HCT116 (cell line): ENCODE data around the gene TMEM232. TPM values are rescaled to one million over a fixed set of nuclear protein-coding genes. Genes with fewer than 3 reads are reported as not detected.

Source experiments
- ATAC-seq: fragments of 200-7000 bp; cut with Tn5 transposase; 2 replicates; pipeline ENCODE4 v1.9.1; 2020; ENCODE audit warnings: mild to moderate bottlenecking, moderate library complexity
- BruUV-seq: library from RNA; stranded (reverse); fragments of 400-500 nt; replicated peaks from 2 replicates; lab custom pipeline; 2021; lab: Mats Ljungman, UMichigan
- CTCF ChIA-PET: fragments of 300-600 bp; sonication (Branson Sonifier 250); formaldehyde crosslinking; loops from one replicate; lab custom pipeline; 2021; ENCODE audit warnings: antibody characterized with exemption; lab: Charles Lee
- POLR2A ChIA-PET: fragments of 300-600, 350-600 bp; sonication (Branson Sonifier 250); formaldehyde crosslinking; loops from one replicate; lab custom pipeline; 2021; ENCODE audit warnings: antibody characterized with exemption; lab: Charles Lee
- RAD21 ChIA-PET, 2 experiments: fragments of 300-600 bp; sonication (Branson Sonifier 250); formaldehyde crosslinking; loops; one replicate each; lab custom pipeline; 2023; ENCODE audit warnings: low total read pairs in 2 of 2; ENCODE audit not compliant: uncharacterized antibody in 2 of 2, unreplicated experiment in 2 of 2, low non-redundant PET in 1 of 2; lab: Charles Lee
- DNase-seq: peaks from one replicate; pipeline ENCODE4 v3.0.0-alpha.2; 2010; ENCODE audit warnings: low read depth, low spot score
- H2AFZ ChIP-seq: fragments of 200-600 bp; shearing (Covaris generic), sonication (generic); 2 replicates; pipeline ENCODE4 v1.6.1; 2017; ENCODE audit warnings: low read depth, mixed run types, mixed read lengths, antibody characterized with exemption, low read length; ENCODE audit not compliant: poor library complexity, severe bottlenecking
- H3K27ac ChIP-seq: 2 replicates; pipeline ENCODE4 v1.5.1; 2012; ENCODE audit warnings: low read depth, low read length
- H3K27me3 ChIP-seq: fragments of 200-600 bp; sonication (generic); 2 replicates; pipeline ENCODE4 v1.6.1; 2016; ENCODE audit warnings: mixed run types, low read length, mixed read lengths; ENCODE audit not compliant: insufficient read depth
- H3K36me3 ChIP-seq, 2 experiments: fragments of 200-500 bp in 1 of 2; fragments of 200-600 bp in 1 of 2; sonication (Bioruptor generic) in 1 of 2; sonication (generic) in 1 of 2; 2 replicates each; pipeline versions ENCODE4 v1.5.1 to v1.6.1; 2014 to 2016; ENCODE audit warnings: low read length in 2 of 2, inconsistent platforms in 1 of 2, mixed read lengths in 1 of 2, mixed run types in 1 of 2; ENCODE audit not compliant: insufficient read depth in 2 of 2, control insufficient read depth in 1 of 2
- H3K4me1 ChIP-seq, 2 experiments: fragments of 200-600 bp in 1 of 2; sonication (generic) in 1 of 2; 2 replicates each; pipeline versions ENCODE4 v1.5.1 to v1.6.1; 2012 to 2017; ENCODE audit warnings: low read length in 2 of 2, inconsistent platforms in 1 of 2, mild to moderate bottlenecking in 1 of 2, mixed read lengths in 1 of 2, mixed run types in 1 of 2, moderate library complexity in 1 of 2; ENCODE audit not compliant: insufficient read depth in 2 of 2, control insufficient read depth in 1 of 2
- H3K4me2 ChIP-seq: fragments of 200-600 bp; sonication (generic); 2 replicates; pipeline ENCODE4 v1.6.1; 2017; ENCODE audit warnings: mixed run types, low read length, mixed read lengths
- H3K4me3 ChIP-seq, 2 experiments: fragments of 200-600 bp in 1 of 2; sonication (generic) in 1 of 2; replicated peaks in 1 of 2; 2 replicates each; pipeline ENCODE4 v1.5.1; 2011 to 2016; ENCODE audit warnings: low read length in 2 of 2, control low read depth in 1 of 2, low read depth in 1 of 2, mild to moderate bottlenecking in 1 of 2, mixed read lengths in 1 of 2, mixed run types in 1 of 2
- H3K79me2 ChIP-seq: fragments of 200-600 bp; sonication (generic); 2 replicates; pipeline ENCODE4 v1.6.1; 2017; ENCODE audit warnings: mild to moderate bottlenecking, mixed run types, low read length, moderate library complexity, mixed read lengths; ENCODE audit not compliant: insufficient read depth
- H3K9ac ChIP-seq: fragments of 200-600 bp; sonication (generic); 2 replicates; pipeline ENCODE4 v1.6.1; 2016; ENCODE audit warnings: low read length, mixed read lengths
- H3K9me2 ChIP-seq: fragments of 200-600 bp; sonication (generic), shearing (Covaris generic); 2 replicates; pipeline ENCODE4 v1.6.1; 2017; ENCODE audit warnings: mixed run types, mild to moderate bottlenecking, moderate library complexity; ENCODE audit not compliant: insufficient read depth
- H3K9me3 ChIP-seq, 2 experiments: fragments of 200-500 bp in 1 of 2; fragments of 200-600 bp in 1 of 2; sonication (Bioruptor generic) in 1 of 2; sonication (generic) in 1 of 2; 2 replicates each; pipeline ENCODE4 v1.6.1; 2014 to 2017; ENCODE audit warnings: low read length in 2 of 2, mixed read lengths in 2 of 2, inconsistent platforms in 1 of 2, low read depth in 1 of 2, mild to moderate bottlenecking in 1 of 2, mixed run types in 1 of 2, moderate library complexity in 1 of 2; ENCODE audit not compliant: control insufficient read depth in 1 of 2, insufficient read depth in 1 of 2
- H4K20me1 ChIP-seq: fragments of 200-600 bp; sonication (generic), shearing (Covaris generic); 2 replicates; pipeline ENCODE4 v1.6.1; 2017; ENCODE audit warnings: mixed run types, mild to moderate bottlenecking, moderate library complexity; ENCODE audit not compliant: insufficient read depth
- ATF3 ChIP-seq: IDR thresholded peaks from 2 replicates; pipeline ENCODE4 v1.6.1; 2012
- CBX3 ChIP-seq: IDR thresholded peaks from 2 replicates; pipeline ENCODE4 v1.6.1; 2012; ENCODE audit warnings: low read depth
- CEBPB ChIP-seq: IDR thresholded peaks from 2 replicates; pipeline ENCODE4 v1.6.1; 2012; ENCODE audit warnings: low read depth
- CTCF ChIP-seq, 3 experiments: fragments of 200-600 bp in 1 of 3; sonication (generic) in 1 of 3; IDR thresholded peaks in 2 of 3; conservative IDR thresholded peaks in 1 of 3; 2 replicates each; pipeline ENCODE4 v1.5.1; 2012 to 2017; ENCODE audit warnings: low read depth in 2 of 3, low read length in 2 of 3, antibody characterized with exemption in 1 of 3, borderline replicate concordance in 1 of 3, control low read depth in 1 of 3, mild to moderate bottlenecking in 1 of 3, mixed read lengths in 1 of 3, mixed run types in 1 of 3, moderate library complexity in 1 of 3; ENCODE audit not compliant: insufficient read depth in 1 of 3
- EGR1 ChIP-seq: IDR thresholded peaks from 2 replicates; pipeline ENCODE4 v1.6.1; 2012; ENCODE audit warnings: low read depth
- ELF1 ChIP-seq: IDR thresholded peaks from 2 replicates; pipeline ENCODE4 v1.6.1; 2012; ENCODE audit warnings: low read depth, borderline replicate concordance
- EZH2phosphoT487 ChIP-seq: fragments of 200-600 bp; IDR thresholded peaks from 2 replicates; pipeline ENCODE4 v1.6.1; 2018; ENCODE audit warnings: antibody characterized with exemption, borderline replicate concordance
- FOSL1 ChIP-seq: IDR thresholded peaks from 2 replicates; pipeline ENCODE4 v1.6.1; 2012; ENCODE audit warnings: low read depth
- JUND ChIP-seq: IDR thresholded peaks from 2 replicates; pipeline ENCODE4 v1.6.1; 2012
- MAX ChIP-seq: IDR thresholded peaks from 2 replicates; pipeline ENCODE4 v1.6.1; 2012
- RAD21 ChIP-seq: IDR thresholded peaks from 2 replicates; pipeline ENCODE4 v1.6.1; 2012; ENCODE audit warnings: low read depth, mild to moderate bottlenecking
- SP1 ChIP-seq: IDR thresholded peaks from 2 replicates; pipeline ENCODE4 v1.6.1; 2012; ENCODE audit warnings: low read depth
- SRF ChIP-seq: IDR thresholded peaks from 2 replicates; pipeline ENCODE4 v1.6.1; 2012; ENCODE audit warnings: low read depth
- ZBTB33 ChIP-seq: IDR thresholded peaks from 2 replicates; pipeline ENCODE4 v1.6.1; 2011; ENCODE audit warnings: mild to moderate bottlenecking, low read length, moderate library complexity; ENCODE audit not compliant: insufficient replicate concordance; ENCODE audit errors: extremely low read depth
- ZFX ChIP-seq: fragments of 450-650 bp; IDR thresholded peaks from 2 replicates; pipeline ENCODE4 v1.6.1; 2017
- intact Hi-C: fragments of 100-400 bp; cut with micrococcal nuclease; formaldehyde crosslinking; loops from 2 replicates; pipeline ENCODE4 v1.10.0; 2022
- total RNA-seq: library from RNA; stranded (reverse); gene quantifications from one replicate; pipeline ENCODE4 v1.2.1, GENCODE V29; 2021; ENCODE audit not compliant: unreplicated experiment

The TMEM232 gene
- total RNA-seq, 1 experiment from 2014 or later = 1.2 TPM

GRCh38 chr5:110376281-110376951 lies 350.1 kb downstream of the TMEM232 start:
- CTCF ChIA-PET = no interaction called here
- TF ChIP-seq EGR1 = no peak
- no peak for TF ChIP-seq CBX3

GRCh38 chr5:110371725-110372041 lies 354.8 kb downstream of the TMEM232 start:
- intact Hi-C loops = no loop called here
- ATAC-seq (no peak), DNase-seq (no peak)
- Histone ChIP-seq H2AFZ (no peak overlapping the region), H3K36me3 (no peaks in the 10 kb centered on the region), H3K9ac (no peak overlapping the region), H3K27ac (no peak overlapping the region), H3K9me2 (no peaks in the 10 kb centered on the region), H3K4me2 (no peak overlapping the region), H3K4me3 (no peak overlapping the region), H3K9me3 (no peaks in the 10 kb centered on the region), H3K79me2 (no peaks in the 10 kb centered on the region), H3K4me1 (no peaks in the 10 kb centered on the region), H4K20me1 (no peaks in the 10 kb centered on the region), H3K27me3 (no peaks in the 10 kb centered on the region)
- no TSS peak for BruUV-seq
- ChIA-PET POLR2A (no interaction called here), RAD21 (no interaction called here), CTCF (no interaction called here)
- TF ChIP-seq FOSL1 = no peak
- TF ChIP-seq SP1 = no peak
- TF ChIP-seq SRF = no peak
- TF ChIP-seq ZFX = no peak
- no peak for TF ChIP-seq MAX
- no peak for TF ChIP-seq ATF3
- TF ChIP-seq RAD21 = no peak
- TF ChIP-seq ZBTB33 = no peak
- TF ChIP-seq CTCF (IDR thresholded peaks at IDR 0.05 in 2 of 3, conservative IDR thresholded peaks at IDR 0.05 in 1 of 3; ENCODE audit: borderline replicate concordance in 1 of 3, insufficient read depth in 1 of 3, low read depth in 2 of 3, low read length in 2 of 3) = no peak
- no peak for TF ChIP-seq JUND
- no peak for TF ChIP-seq CEBPB
- no peak for TF ChIP-seq ELF1
- no peak for TF ChIP-seq CBX3
- TF ChIP-seq EZH2phosphoT487 = no peak

More at GRCh38 chr5:110376281-110376951, 350.1 kb downstream of the TMEM232 start:
- no peak for ATAC-seq
- intact Hi-C loops = no loop called here
- DNase-seq = no peak
- H4K20me1 ChIP-seq = no peaks in the 10 kb centered on the region
- H3K27me3 ChIP-seq = no peaks in the 10 kb centered on the region
- H3K4me2 ChIP-seq = no peak overlapping the region
- H3K36me3 ChIP-seq = no peaks in the 10 kb centered on the region
- ChIA-PET RAD21 (no interaction called here), POLR2A (no interaction called here)
- H3K9me3 ChIP-seq = no peaks in the 10 kb centered on the region
- no peaks in the 10 kb centered on the region for H3K4me1 ChIP-seq
- no peak overlapping the region for H3K27ac ChIP-seq
- no peaks in the 10 kb centered on the region for H3K9me2 ChIP-seq
- no peak overlapping the region for H3K9ac ChIP-seq
- H3K4me3 ChIP-seq = no peak overlapping the region
- H3K79me2 ChIP-seq = no peaks in the 10 kb centered on the region
- no peak overlapping the region for H2AFZ ChIP-seq
- BruUV-seq = no TSS peak
